NCI-H1048 (cell line): ENCODE results near the gene CASTOR2.
"Not testable (repeated sequence)": the region's sequence is repeated elsewhere in the genome, so short reads cannot be mapped to it uniquely, and the experiment has no call there.

Source experiments
- DNase-seq: peaks from one replicate; lab custom pipeline; 2025; lab: John Stamatoyannopoulos, UW

The CASTOR2 gene

GRCh38 chr7:75054744-75055143, 90.2 kb downstream of the CASTOR2 start:
- DNase-seq = no peak

DNA sequence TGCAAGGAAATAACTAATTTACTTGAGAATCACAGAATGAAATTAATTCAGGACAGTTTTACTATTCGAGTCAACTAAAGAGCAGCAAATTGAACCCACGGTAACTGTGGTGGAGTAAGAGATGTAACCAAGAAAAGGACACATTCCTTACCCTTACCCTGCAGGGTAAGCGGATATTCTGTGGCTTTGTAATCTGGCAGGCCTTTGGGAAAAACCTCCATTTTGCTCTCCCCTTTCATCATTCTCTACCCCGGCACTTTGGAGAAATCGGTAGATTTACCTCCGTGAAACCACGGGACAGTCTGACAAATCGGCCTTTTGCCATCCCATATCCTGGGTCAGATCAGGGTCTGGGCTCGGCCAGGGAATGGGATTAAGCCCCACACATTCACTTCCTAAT, 90.7 kb downstream of the CASTOR2 start:
- DNase-seq = no peak

GRCh38 chr7:75055830-75056772, 91.6 kb downstream of the CASTOR2 start:
- no peak for DNase-seq

GRCh38 chr7:75058406-75058805, 93.9 kb downstream of the CASTOR2 start:
- no peak for DNase-seq

- DNase-seq = no peak
Measured at GRCh38 chr7:75064291-75064690, 99.8 kb downstream of the CASTOR2 start.

DNA sequence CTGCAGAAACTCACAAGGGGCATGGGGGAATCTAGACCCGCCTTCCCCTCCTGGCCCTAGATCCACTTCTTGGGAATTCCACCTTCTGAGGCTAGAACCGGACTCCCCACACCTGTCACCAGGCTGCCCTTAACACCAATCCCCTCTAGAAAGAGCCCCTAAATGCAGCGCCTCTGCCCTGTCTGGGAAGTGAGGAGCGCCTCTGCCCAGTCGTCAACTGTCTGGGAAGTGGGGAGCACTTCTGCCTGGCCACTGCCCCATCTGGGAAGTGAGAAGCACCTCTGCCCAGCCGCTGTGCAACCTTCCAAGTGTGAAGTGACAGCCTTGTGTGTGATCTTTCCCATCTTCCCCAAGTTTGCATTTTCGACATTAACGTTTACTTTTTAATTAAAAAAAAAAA, 100.3 kb downstream of the CASTOR2 start:
- DNase-seq = no peak

GRCh38 chr7:75066521-75066920, 102.0 kb downstream of the CASTOR2 start:
- DNase-seq = no peak

- no peak for DNase-seq
Measured at GRCh38 chr7:75072981-75073283, 108.4 kb downstream of the CASTOR2 start.

GRCh38 chr7:75074262-75074641, 109.7 kb downstream of the CASTOR2 start:
- not testable (repeated sequence) for DNase-seq
